Thoracic aorta (tissue), 2 donors: Measurements from ENCODE around the gene USP7. TPM values are rescaled to one million over a fixed set of nuclear protein-coding genes. Genes with fewer than 3 reads are reported as not detected.
"Not testable (repeated sequence)": the region's sequence is repeated elsewhere in the genome, so short reads cannot be mapped to it uniquely, and the experiment has no call there.

Experiments
- ATAC-seq: fragments of 150-250 bp; one replicate; pipeline ENCODE4 v1.8.0; 2017; ENCODE audit warnings: low read depth; ENCODE audit not compliant: insufficient number of reproducible peaks, low FRiP score
- DNase-seq: peaks from one replicate; pipeline ENCODE4 v3.0.0-alpha.2; 2020; ENCODE audit warnings: low spot score
- H3K27ac ChIP-seq, 2 donors: fragments of 200-600 bp; sonication (generic); 1 replicate in 1 of 2; 2 replicates in 1 of 2; pipeline ENCODE4 v1.5.1; 2016; ENCODE audit warnings: mild to moderate bottlenecking in 2 of 2, moderate library complexity in 2 of 2
- H3K27me3 ChIP-seq: fragments of 200-600 bp; sonication (generic); replicated peaks from 2 replicates; pipeline ENCODE4 v1.6.0; 2016; ENCODE audit warnings: mild to moderate bottlenecking; ENCODE audit not compliant: insufficient read depth
- H3K36me3 ChIP-seq: fragments of 200-600 bp; sonication (generic); one replicate; pipeline ENCODE4 v1.5.1; 2016
- H3K4me1 ChIP-seq, 2 donors: fragments of 200-600 bp; sonication (generic); 1 replicate in 1 of 2; 2 replicates in 1 of 2; pipeline versions ENCODE4 v1.5.1 to v1.6.0; 2016; ENCODE audit warnings: low read depth in 2 of 2, mild to moderate bottlenecking in 1 of 2; ENCODE audit not compliant: control insufficient read depth in 1 of 2
- H3K4me3 ChIP-seq: fragments of 200-600 bp; sonication (generic); 2 replicates; pipeline ENCODE4 v1.5.1; 2016; ENCODE audit warnings: mild to moderate bottlenecking
- H3K9me3 ChIP-seq: fragments of 200-600 bp; sonication (generic); 2 replicates; pipeline ENCODE4 v1.5.1; 2016
- total RNA-seq, 2 donors: library from RNA; depleted of rRNA; stranded (reverse); fragments of >200 nt; gene quantifications; one replicate each; pipeline versions ENCODE4 v1.1.0 to v1.2.3, GENCODE V29; 2016
- TF ChIP-seq, protein P1 (sequence below): fragments of 200-600 bp; sonication (generic); IDR thresholded peaks from one replicate; pipeline ENCODE4 v1.5.1; 2019; ENCODE audit warnings: antibody characterized with exemption

USP7 gene
- total RNA-seq, 2 donors from 2014 or later = 61.2 to 93.8 TPM

DNA sequence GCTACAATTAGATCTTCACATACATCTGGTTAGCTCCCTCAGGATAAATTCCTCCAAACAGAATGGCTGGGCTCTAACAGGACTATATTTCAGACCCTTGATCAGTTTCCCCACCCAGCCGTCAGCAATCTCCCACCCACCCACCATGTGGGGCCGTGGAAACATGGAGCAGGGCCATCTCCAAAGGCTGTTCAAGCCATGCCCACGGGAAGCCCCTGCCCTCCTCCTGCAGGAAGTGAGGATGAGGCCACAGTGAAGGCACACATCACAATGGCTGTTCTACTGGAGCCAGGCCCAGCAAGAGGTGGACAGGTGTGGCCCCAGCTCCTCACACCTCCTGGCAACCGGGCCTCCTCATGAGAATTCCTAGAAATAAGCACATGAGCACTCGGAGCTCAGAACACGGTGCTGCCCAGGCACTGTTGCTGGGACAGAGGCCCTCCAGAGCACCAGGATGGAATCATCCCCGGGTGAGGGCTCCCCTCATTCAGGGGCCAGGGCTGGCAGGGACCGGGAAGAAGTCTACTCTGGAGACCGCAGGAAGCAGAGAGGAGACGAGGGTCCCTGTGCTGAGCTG is 81.6 kb downstream of the USP7 start, which contains the start of gene LITAFD:
Gene LITAFD (plus strand): TSS at position 311 of the 577 bp plus-strand sequence. CDS start 2,005 bp downstream, outside the sequence.
- H3K4me3 ChIP-seq = no peak within 1 kb of the TSS
- H3K9me3 ChIP-seq = no peaks in the 10 kb centered on the region
- TF ChIP-seq, protein P1, sequence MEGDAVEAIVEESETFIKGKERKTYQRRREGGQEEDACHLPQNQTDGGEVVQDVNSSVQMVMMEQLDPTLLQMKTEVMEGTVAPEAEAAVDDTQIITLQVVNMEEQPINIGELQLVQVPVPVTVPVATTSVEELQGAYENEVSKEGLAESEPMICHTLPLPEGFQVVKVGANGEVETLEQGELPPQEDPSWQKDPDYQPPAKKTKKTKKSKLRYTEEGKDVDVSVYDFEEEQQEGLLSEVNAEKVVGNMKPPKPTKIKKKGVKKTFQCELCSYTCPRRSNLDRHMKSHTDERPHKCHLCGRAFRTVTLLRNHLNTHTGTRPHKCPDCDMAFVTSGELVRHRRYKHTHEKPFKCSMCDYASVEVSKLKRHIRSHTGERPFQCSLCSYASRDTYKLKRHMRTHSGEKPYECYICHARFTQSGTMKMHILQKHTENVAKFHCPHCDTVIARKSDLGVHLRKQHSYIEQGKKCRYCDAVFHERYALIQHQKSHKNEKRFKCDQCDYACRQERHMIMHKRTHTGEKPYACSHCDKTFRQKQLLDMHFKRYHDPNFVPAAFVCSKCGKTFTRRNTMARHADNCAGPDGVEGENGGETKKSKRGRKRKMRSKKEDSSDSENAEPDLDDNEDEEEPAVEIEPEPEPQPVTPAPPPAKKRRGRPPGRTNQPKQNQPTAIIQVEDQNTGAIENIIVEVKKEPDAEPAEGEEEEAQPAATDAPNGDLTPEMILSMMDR = no peak
- H3K4me1 ChIP-seq = peaks cover 0 to 14% of the 10 kb centered on the region in 2 donors
- no peak within 1 kb of the TSS for H3K27ac ChIP-seq
- DNase-seq (no peak), ATAC-seq (no peak)
- H3K27me3 ChIP-seq = no peaks in the 10 kb centered on the region
- H3K36me3 ChIP-seq = no peaks in the 10 kb centered on the region

DNA sequence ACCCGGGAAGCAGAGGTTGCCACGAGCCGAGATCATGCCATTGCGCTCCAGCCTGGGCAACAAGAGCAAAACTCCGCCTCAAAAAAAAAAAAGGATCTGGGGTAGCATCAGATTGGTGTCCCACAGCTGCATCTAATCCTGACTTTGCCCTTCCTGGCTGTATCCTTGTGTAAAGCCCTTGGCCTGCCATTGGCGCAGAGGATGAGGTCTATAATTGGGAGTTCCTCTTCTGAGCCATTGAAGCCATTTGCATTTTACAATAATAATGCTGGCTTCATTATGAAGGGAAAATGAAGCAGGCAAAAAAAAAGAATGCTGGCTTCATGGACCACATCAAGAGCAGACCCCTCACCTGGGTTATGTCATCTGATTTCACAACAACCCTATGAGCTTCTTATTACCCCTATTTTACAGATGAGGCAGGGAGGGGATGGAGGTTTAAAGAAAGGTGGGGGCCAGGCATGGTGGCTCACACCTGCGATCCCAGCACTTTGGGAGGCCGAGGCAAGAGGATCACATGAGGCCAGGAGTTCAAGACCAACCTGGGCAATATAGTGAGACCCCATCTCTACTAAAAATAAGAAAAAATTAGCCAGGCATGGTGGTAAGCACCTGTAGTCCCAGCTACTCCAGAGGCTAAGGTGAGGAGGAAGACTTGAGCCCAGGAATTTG is 82.7 kb downstream of the USP7 start:
- Histone ChIP-seq H3K4me3 (no peak overlapping the region), H3K27me3 (no peaks in the 10 kb centered on the region), H3K27ac (no peak overlapping the region), H3K4me1 (peaks cover 0 to 5% of the 10 kb centered on the region in 2 donors), H3K36me3 (no peaks in the 10 kb centered on the region), H3K9me3 (no peaks in the 10 kb centered on the region)
- DNase-seq = no peak
- TF ChIP-seq, protein P1 = no peak
- no peak for ATAC-seq

DNA sequence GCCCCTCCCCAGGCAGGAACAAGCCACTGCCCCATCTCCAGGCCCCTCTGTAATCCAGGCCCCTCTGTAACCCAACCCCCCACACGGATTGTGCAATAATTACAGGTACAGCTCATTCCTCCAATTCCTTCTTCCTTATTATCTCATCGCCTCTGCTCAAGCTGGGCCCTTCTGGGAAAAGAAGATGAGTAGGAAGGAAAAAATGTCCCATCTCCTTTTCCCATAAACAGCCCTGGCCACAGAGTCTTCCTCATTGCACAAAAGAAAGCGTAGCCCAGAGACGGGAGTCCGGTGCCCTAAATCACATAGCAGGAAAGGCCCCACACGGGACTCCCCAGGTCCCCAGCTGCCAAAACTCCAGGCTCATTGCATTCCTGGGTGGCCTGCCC is 85.2 kb downstream of the USP7 start:
- no peak for DNase-seq
- no peak for ATAC-seq
- Histone ChIP-seq H3K4me3 (no peak overlapping the region), H3K36me3 (no peaks in the 10 kb centered on the region), H3K9me3 (no peaks in the 10 kb centered on the region), H3K27me3 (no peaks in the 10 kb centered on the region), H3K4me1 (peaks cover 0 to 9% of the 10 kb centered on the region in 2 donors), H3K27ac (no peak overlapping the region)
- TF ChIP-seq, protein P1 = no peak

DNA sequence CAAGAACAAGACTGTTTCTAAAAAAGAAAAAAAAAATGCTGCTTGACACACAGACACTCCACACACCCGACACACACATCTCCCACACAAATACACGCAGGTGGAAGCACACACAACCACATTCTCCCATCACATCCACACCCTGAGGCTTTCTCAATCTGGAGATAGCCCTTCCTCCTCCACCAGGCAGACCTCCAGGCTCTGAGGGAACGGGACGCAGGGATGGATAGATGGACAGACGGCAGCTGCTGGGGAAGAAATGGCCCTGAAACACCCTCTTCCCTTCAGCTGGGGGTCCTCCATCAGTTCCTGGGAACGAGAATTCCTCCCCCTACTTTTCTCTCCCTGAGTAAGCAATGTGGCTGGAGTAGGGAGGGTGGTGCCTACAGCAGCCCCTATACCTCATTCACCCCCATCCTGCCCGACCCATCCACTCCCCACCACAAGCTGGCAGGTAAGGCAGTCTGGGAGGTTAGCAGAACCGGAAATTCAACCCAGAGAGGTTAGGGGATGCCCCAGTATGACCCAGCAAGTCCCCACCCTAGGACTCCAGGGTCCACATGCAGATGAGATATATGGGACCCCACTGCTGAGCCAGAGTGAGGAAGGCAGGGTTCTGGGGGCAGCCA is 85.7 kb downstream of the USP7 start:
- ATAC-seq (no peak), DNase-seq (no peak)
- Histone ChIP-seq H3K4me3 (no peak overlapping the region), H3K9me3 (no peaks in the 10 kb centered on the region), H3K36me3 (no peaks in the 10 kb centered on the region), H3K27me3 (no peaks in the 10 kb centered on the region), H3K4me1 (peaks cover 0 to 9% of the 10 kb centered on the region in 2 donors), H3K27ac (no peak overlapping the region)
- TF ChIP-seq, protein P1 = no peak

DNA sequence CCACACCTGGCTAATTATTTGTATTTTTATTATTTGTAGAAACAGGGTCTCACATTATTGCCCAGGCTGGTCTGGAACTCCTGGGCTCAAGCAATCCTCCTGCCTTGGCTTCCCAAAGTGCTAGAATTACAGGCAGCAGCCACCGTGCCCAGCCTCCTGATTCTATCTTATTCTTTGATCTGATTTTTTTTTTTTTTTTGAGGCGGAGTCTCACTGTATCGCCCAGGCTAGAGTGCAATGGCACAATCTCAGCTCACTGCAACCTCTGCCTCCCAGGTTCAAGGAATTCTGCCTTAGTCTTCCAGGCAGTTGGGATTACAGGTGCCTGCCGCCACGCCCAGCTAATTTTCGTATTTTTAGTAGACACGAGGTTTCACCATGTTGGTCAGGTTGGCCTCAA is 88.4 kb downstream of the USP7 start:
- H3K4me1 ChIP-seq = peaks cover 5 to 15% of the 10 kb centered on the region in 2 donors
- ATAC-seq, H3K27me3 ChIP-seq, H3K9me3 ChIP-seq, H3K36me3 ChIP-seq, H3K27ac ChIP-seq, H3K4me3 ChIP-seq, DNase-seq: not testable (repeated sequence)
